HepG2 (cell line): ENCODE measurements around the gene STK32B. TPM values are rescaled to one million over a fixed set of nuclear protein-coding genes. Genes with fewer than 3 reads are reported as not detected.

Source experiments
- ATAC-seq: fragments of 200-7000 bp; cut with Tn5 transposase; 3 replicates; pipeline ENCODE4 v1.9.1; 2020; ENCODE audit warnings: mild to moderate bottlenecking, moderate library complexity
- BruUV-seq: library from RNA; stranded (reverse); fragments of 400-500 nt; replicated peaks from 2 replicates; lab custom pipeline; 2021; lab: Mats Ljungman, UMichigan
- CTCF ChIA-PET: fragments of 300-600 bp; formaldehyde crosslinking; extraction: SDS; loops from one replicate; lab custom pipeline; 2021; ENCODE audit warnings: low total read pairs, inconsistent platforms, low intra/inter-chr PET ratio; lab: Yijun Ruan, JAX
- POLR2A ChIA-PET: fragments of 350-600 bp; sonication (Branson Sonifier 250); formaldehyde crosslinking; loops from one replicate; lab custom pipeline; 2020; ENCODE audit warnings: antibody characterized with exemption, inconsistent platforms; lab: Yijun Ruan, JAX
- DNase-seq: peaks from one replicate; pipeline ENCODE4 v3.0.0-alpha.2; 2015; ENCODE audit warnings: low spot score
- FAIRE-seq: peaks from 3 replicates; lab custom pipeline; 2011; peaks lifted over from hg19 to GRCh38; lab: Jason Lieb, UNC
- H2AFZ ChIP-seq: one replicate; pipeline ENCODE4 v1.6.1; 2011; ENCODE audit warnings: low read length, inconsistent platforms
- H3K27ac ChIP-seq: fragments of 300-600 bp; 3 replicates; pipeline ENCODE4 v1.8.0; 2011; ENCODE audit warnings: mixed run types, mild to moderate bottlenecking, mixed read lengths, low read length, inconsistent platforms; ENCODE audit not compliant: insufficient read depth; ENCODE audit errors: extremely low read length
- H3K27me3 ChIP-seq, 2 experiments: fragments of 200-600 bp in 1 of 2; 2 replicates in 1 of 2; 3 replicates in 1 of 2; pipeline versions ENCODE4 v1.6.0 to v1.8.0; 2011; ENCODE audit warnings: low read length in 2 of 2, mild to moderate bottlenecking in 2 of 2, moderate library complexity in 2 of 2, inconsistent platforms in 1 of 2; ENCODE audit not compliant: insufficient read depth in 2 of 2, control insufficient read depth in 1 of 2
- H3K36me3 ChIP-seq, 2 experiments: fragments of 200-600 bp in 1 of 2; replicated peaks in 1 of 2; 2 replicates in 1 of 2; 3 replicates in 1 of 2; pipeline versions ENCODE4 v1.5.1 to v1.8.0; 2011; ENCODE audit warnings: low read length in 2 of 2, inconsistent platforms in 1 of 2; ENCODE audit not compliant: insufficient read depth in 2 of 2, control insufficient read depth in 1 of 2
- H3K4me1 ChIP-seq: 2 replicates; pipeline ENCODE4 v1.5.1; 2012; ENCODE audit warnings: low read length, inconsistent platforms; ENCODE audit not compliant: insufficient read depth
- H3K4me2 ChIP-seq: 2 replicates; pipeline ENCODE4 v1.6.0; 2011; ENCODE audit warnings: low read depth, low read length, inconsistent platforms
- H3K4me3 ChIP-seq, 3 experiments: fragments of 200-600 bp in 1 of 3; sonication (generic), shearing (Covaris generic) in 1 of 3; replicated peaks in 1 of 3; 2 replicates each; pipeline ENCODE4 v1.5.1; 2011 to 2016; ENCODE audit warnings: low read length in 3 of 3, inconsistent platforms in 2 of 3, low read depth in 2 of 3, mild to moderate bottlenecking in 2 of 3, control low read depth in 1 of 3, mixed read lengths in 1 of 3; ENCODE audit not compliant: insufficient read depth in 1 of 3
- H3K79me2 ChIP-seq: one replicate; pipeline ENCODE4 v1.6.1; 2011; ENCODE audit warnings: low read length, inconsistent platforms; ENCODE audit not compliant: insufficient read depth
- H3K9ac ChIP-seq: 2 replicates; pipeline ENCODE4 v1.6.0; 2011; ENCODE audit warnings: mild to moderate bottlenecking, low read depth, low read length, inconsistent platforms; ENCODE audit not compliant: insufficient read depth
- H3K9me3 ChIP-seq: 2 replicates; pipeline ENCODE4 v1.5.1; 2012; ENCODE audit warnings: mild to moderate bottlenecking, low read length
- H4K20me1 ChIP-seq: 2 replicates; pipeline ENCODE4 v1.6.0; 2011; ENCODE audit warnings: inconsistent platforms, mild to moderate bottlenecking, low read length, moderate library complexity; ENCODE audit not compliant: insufficient read depth
- HCFC1 ChIP-seq: fragments of 150-350 bp; IDR thresholded peaks from 2 replicates; pipeline ENCODE4 v1.6.1; 2014; ENCODE audit warnings: low read depth, low read length
- WGBS: methylation state at CpG from one replicate; pipeline ENCODE4 v1.1.6; 2017; ENCODE audit warnings: low lambda C conversion rate; 5-methylcytosine and 5-hydroxymethylcytosine counted together
- in situ Hi-C: cut with HindIII; loops from 2 replicates; pipeline ENCODE4 v1.10.0; 2017; ENCODE audit warnings: low pct_unique_long_range_greater_than_20kb; ENCODE audit not compliant: extremely low pct_ligation_motif_present
- intact Hi-C: fragments of 100-400 bp; cut with micrococcal nuclease; formaldehyde crosslinking; loops from one replicate; pipeline ENCODE4 v1.10.0; 2022; ENCODE audit not compliant: unreplicated experiment
- polyA plus RNA-seq, 8 experiments: library from polyadenylated mRNA; depleted of rRNA in 3 of 8; stranded (reverse) in 7 of 8; unstranded in 1 of 8; fragments of >200 nt; fragmentation: Illumina TruSeq in 4 of 8; extraction: Trizol in 4 of 8; gene quantifications; 2 replicates each; pipeline versions ENCODE4 v1.2.1 to v1.2.3, GENCODE V29; 2011 to 2016; ENCODE audit warnings: low read depth in 4 of 8, missing spikeins in 1 of 8, mixed read lengths in 1 of 8; ENCODE audit not compliant: insufficient read depth in 1 of 8
- total RNA-seq, 5 experiments: library from RNA; depleted of rRNA; stranded (reverse); fragments of >200 nt; fragmentation: Illumina TruSeq; extraction: Trizol; gene quantifications; 2 replicates each; pipeline ENCODE4 v1.2.3, GENCODE V29; 2016; ENCODE audit warnings: low read depth in 1 of 5
- TF ChIP-seq, protein P1 (sequence below): IDR thresholded peaks from 2 replicates; pipeline ENCODE4 v1.6.1; 2016; ENCODE audit warnings: missing compliant biosample characterization, missing genetic modification reagents, borderline replicate concordance
- TF ChIP-seq, protein P2 (sequence below): sonication (generic); formaldehyde crosslinking; IDR thresholded peaks from 2 replicates; pipeline ENCODE4 v1.4.0; 2020; ENCODE audit warnings: missing genetic modification reagents
- TF ChIP-seq, protein P3 (sequence below): sonication (generic); formaldehyde crosslinking; IDR thresholded peaks from 2 replicates; pipeline ENCODE4 v1.5.0; 2020; ENCODE audit warnings: missing genetic modification reagents

Gene STK32B
- total and polyA plus RNA-seq, 2 of the 13 experiments (the other 11 are each of a cell fraction or from before 2014, with no cell fraction given): not detected

DNA sequence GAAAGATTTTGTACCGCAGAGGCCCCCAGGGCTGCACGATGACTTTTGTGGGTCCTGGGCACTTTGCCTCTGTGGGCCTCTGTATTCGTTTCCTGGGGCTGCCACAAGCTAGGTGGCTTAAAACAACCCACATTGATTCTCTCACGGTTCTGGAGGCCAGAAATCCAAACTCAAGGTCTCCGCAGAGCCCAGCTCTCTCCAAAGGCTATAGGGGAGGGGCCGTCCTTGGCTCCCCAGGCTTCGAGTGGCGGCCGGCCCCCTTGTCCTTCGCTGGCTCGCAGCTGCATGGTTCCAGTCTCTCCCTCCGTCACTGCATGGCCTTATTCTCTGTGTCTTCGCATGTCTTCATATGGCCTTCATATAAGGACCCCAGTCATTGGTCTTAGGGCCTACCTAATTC is 415.8 kb downstream of the STK32B start:
- Histone ChIP-seq H3K4me1 (no peaks in the 10 kb centered on the region), H3K4me3 (no peak overlapping the region), H3K36me3 (no peaks in the 10 kb centered on the region), H3K79me2 (no peaks in the 10 kb centered on the region), H3K27ac (no peak overlapping the region), H3K9ac (no peak overlapping the region), H2AFZ (no peak overlapping the region), H3K4me2 (no peak overlapping the region), H3K9me3 (no peaks in the 10 kb centered on the region), H4K20me1 (no peaks in the 10 kb centered on the region; the same call in 1 of the 2 replicates), H3K27me3 (peaks cover 0 to 11% of the 10 kb centered on the region in 2 experiments; a peak in 3 of 5 replicates)
- in situ Hi-C loops: no loop called here
- no TSS peak for BruUV-seq
- ChIA-PET CTCF (no interaction called here), POLR2A (no interaction called here)
- ATAC-seq (no peak), DNase-seq (no peak), FAIRE-seq (no peak)
- intact Hi-C loops: no loop called here
- TF ChIP-seq HCFC1: no peak
- TF ChIP-seq, protein P1, sequence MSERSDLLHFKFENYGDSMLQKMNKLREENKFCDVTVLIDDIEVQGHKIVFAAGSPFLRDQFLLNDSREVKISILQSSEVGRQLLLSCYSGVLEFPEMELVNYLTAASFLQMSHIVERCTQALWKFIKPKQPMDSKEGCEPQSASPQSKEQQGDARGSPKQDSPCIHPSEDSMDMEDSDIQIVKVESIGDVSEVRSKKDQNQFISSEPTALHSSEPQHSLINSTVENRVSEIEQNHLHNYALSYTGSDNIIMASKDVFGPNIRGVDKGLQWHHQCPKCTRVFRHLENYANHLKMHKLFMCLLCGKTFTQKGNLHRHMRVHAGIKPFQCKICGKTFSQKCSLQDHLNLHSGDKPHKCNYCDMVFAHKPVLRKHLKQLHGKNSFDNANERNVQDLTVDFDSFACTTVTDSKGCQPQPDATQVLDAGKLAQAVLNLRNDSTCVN: no peak
- TF ChIP-seq, protein P2, sequence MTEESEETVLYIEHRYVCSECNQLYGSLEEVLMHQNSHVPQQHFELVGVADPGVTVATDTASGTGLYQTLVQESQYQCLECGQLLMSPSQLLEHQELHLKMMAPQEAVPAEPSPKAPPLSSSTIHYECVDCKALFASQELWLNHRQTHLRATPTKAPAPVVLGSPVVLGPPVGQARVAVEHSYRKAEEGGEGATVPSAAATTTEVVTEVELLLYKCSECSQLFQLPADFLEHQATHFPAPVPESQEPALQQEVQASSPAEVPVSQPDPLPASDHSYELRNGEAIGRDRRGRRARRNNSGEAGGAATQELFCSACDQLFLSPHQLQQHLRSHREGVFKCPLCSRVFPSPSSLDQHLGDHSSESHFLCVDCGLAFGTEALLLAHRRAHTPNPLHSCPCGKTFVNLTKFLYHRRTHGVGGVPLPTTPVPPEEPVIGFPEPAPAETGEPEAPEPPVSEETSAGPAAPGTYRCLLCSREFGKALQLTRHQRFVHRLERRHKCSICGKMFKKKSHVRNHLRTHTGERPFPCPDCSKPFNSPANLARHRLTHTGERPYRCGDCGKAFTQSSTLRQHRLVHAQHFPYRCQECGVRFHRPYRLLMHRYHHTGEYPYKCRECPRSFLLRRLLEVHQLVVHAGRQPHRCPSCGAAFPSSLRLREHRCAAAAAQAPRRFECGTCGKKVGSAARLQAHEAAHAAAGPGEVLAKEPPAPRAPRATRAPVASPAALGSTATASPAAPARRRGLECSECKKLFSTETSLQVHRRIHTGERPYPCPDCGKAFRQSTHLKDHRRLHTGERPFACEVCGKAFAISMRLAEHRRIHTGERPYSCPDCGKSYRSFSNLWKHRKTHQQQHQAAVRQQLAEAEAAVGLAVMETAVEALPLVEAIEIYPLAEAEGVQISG (CRISPR knock-in tag): no peak
- TF ChIP-seq, protein P3, sequence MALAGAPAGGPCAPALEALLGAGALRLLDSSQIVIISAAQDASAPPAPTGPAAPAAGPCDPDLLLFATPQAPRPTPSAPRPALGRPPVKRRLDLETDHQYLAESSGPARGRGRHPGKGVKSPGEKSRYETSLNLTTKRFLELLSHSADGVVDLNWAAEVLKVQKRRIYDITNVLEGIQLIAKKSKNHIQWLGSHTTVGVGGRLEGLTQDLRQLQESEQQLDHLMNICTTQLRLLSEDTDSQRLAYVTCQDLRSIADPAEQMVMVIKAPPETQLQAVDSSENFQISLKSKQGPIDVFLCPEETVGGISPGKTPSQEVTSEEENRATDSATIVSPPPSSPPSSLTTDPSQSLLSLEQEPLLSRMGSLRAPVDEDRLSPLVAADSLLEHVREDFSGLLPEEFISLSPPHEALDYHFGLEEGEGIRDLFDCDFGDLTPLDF (CRISPR knock-in tag): no peak
- 64% methylated on average over 10 of the region's 13 CpGs for WGBS
